Dermis blood vessel endothelial cell (primary cell): Measurements from ENCODE around the gene NR6A1. TPM values are rescaled to one million over a fixed set of nuclear protein-coding genes. Genes with fewer than 3 reads are reported as not detected.

Experiments
- DNase-seq: peaks from one replicate; pipeline ENCODE4 v3.0.0; 2010
- total RNA-seq: library from RNA; depleted of rRNA; stranded (reverse); fragments of >200 nt; gene quantifications from 2 replicates; pipeline ENCODE4 v1.2.3, GENCODE V29; 2014

NR6A1 gene
- total RNA-seq, 1 donor from 2014 or later, result 2.9 TPM

DNA sequence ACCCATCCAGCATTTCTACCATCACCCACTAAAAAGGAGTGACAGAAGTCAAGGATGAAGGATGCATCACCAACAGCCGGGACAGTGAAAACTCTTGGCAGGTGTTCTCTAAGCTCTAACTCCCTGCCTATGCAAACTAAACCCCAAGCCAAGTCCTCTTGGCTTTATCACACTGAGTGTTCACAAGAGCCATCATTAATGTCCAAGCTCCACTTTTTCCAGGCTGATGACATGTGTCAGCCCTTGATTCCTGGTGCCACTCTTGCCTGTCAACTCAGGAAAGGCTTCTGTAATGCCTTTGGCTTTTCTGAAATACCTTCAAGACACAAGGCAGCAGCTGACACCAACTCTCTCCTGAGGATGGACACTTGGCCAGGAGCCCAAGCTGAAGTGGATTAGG is 86.9 kb downstream of the NR6A1 start:
- no peak for DNase-seq

DNA sequence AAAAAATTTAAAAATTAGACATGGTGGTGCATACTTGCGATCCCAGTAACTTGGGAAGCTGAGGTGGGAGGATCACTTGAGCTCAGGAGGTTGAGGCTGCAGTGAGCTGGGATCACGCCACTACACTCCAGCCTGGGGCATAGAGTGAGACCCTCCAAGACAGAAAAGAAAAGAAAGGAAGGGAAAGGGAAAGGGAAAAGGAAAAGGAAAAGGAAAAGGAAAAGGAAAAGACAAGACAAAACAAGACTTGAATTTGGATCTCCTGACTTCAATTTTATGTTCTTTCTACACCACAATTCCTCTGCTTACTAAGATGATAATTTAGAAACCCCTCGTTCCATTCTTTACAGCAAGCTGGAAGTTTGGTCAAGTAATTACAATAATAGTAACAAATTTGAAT is 88.1 kb downstream of the NR6A1 start:
- no peak for DNase-seq

DNA sequence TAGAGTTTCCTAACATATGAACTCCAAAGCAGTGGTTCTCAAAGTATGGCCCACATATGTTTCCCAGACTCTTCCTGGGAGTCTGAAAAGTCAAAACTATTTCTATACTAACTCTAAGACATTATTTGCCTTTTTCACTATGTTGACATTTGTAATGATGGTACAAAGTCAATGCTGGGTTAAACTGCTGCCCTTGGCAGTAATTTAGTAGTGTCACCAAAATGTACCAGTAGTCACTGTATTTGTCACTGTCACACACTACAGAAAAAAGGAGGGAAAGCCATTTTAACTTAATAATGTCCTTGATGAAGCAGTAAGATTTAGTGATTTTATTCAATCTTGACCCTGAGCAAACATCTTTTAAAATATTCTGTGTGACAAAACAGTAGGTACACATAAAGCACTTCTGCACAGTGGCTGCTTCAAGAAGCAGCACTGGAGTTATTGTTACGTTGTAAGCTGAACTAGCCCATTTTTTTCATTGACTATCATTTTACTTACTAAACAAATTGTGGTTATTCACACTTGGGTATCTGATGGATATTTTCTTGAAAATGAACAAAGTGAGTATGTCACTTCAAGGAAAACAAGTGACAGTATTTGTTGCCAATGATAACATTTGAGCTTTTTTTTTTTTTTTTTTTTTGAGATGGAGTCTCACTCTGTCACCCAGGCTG is 90.3 kb downstream of the NR6A1 start:
- no peak for DNase-seq

- no peak for DNase-seq
Measured at GRCh38 chr9:124680049-124680448, 91.1 kb downstream of the NR6A1 start.

DNA sequence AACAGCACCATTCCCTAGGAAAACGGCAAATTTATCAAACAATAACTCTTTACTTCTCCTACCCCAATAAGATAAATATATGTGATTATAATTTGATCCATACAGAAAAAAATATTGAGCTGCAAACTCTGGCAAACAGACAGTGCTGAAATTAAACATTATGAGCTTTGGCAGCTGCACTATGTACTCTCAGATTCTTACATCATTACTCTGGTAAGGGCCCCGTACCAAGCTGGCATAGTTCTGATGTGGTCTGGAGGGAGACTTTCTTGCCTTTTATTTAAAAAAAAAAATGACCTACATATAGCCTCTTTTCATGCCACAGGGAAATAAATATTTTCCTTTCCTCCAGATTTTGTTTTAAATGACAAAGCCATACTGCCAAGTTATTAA is 95.0 kb downstream of the NR6A1 start:
- DNase-seq, result no peak

GRCh38 chr9:124675261-124676158 is 95.6 kb downstream of the NR6A1 start:
- no peak for DNase-seq

GRCh38 chr9:124674651-124675050 is 96.5 kb downstream of the NR6A1 start:
- no peak for DNase-seq

GRCh38 chr9:124673063-124673462 is 98.0 kb downstream of the NR6A1 start:
- DNase-seq, result no peak

GRCh38 chr9:124671861-124672260 is 99.2 kb downstream of the NR6A1 start:
- DNase-seq, result peak; percentile 55

- no peak for DNase-seq
Measured at GRCh38 chr9:124666642-124667041, 104.5 kb downstream of the NR6A1 start.

GRCh38 chr9:124665391-124666058 is 105.6 kb downstream of the NR6A1 start:
- peak; percentile 48 for DNase-seq

DNA sequence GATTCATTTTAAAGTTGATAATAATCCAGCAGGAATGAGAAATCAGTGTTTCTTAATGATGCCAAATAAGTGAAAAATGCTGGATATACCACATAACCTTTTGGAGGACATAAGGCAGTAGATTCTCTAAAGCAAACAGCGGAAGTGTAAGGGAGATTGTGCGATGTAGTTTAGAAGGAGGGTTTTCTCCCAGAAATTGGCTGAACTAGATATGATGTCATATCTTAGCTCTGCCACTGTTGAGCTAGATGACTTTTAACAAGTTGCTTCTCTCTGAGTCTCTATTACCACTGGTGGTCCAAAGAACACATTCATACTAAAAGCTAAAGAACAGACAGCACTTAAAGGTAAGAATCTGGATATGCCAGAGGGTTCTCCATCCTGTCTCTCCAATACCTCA is 107.0 kb downstream of the NR6A1 start:
- DNase-seq, result no peak

DNA sequence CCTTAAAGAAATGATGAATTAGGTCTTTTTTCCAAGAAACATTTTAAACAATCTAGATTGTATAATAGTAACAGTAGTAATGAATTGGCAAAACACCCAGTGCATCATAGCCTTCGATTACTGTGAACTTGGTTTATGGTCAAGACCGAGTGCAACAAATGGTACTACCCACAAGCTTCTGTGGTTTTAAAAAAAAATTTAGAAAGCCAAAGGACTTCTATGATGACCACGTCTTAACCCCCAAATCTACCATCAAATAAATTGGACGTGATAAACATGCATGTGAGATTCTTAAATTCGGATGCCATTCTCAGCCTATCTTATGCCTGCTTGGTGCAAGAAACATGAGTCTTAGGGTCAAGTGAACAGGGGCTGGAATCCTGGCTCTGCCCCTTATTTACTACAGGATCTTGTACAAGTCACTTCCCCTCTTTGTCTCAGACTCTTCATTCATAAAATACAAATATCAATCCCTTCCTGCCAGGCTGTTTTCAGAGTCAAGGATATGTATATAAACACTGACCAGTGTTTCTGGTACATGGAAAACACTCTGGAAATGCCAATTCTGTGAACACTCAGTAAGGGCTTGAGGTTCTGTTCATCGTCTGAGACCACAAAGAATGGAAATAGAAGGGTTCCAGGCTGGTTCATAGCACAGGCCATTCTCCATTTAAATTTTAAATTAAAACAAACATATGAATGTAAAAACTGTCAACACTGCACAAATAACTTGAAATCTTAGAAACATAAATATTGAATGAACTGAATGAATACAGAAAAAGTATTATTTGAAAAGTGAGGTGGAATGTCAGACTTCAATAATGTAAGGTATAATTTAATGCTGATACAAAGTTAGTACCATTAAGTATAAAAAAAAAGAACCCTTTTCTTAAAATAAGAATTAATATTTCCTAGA is 107.8 kb downstream of the NR6A1 start:
- DNase-seq, result peak; percentile 92

GRCh38 chr9:124662561-124662960 is 108.5 kb downstream of the NR6A1 start:
- DNase-seq, result no peak

DNA sequence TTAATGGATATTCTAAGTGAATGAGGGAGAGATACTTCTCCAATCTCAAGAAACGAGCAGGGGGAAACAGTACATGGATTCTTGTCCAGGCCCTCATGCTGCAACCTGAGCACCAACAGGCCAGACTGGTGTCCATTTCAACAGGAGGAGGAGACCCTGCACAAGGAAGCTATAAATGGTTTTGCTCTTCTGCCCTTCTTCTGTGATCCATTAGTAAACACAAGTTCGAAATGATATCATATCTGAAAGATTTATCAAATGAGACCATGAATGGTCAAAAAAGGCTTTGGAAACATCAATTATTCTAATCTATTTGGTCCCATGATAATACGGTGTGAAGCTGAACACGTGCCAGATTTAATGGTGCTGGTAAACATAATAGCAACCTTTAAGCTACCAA is 109.8 kb downstream of the NR6A1 start:
- DNase-seq, result no peak

DNA sequence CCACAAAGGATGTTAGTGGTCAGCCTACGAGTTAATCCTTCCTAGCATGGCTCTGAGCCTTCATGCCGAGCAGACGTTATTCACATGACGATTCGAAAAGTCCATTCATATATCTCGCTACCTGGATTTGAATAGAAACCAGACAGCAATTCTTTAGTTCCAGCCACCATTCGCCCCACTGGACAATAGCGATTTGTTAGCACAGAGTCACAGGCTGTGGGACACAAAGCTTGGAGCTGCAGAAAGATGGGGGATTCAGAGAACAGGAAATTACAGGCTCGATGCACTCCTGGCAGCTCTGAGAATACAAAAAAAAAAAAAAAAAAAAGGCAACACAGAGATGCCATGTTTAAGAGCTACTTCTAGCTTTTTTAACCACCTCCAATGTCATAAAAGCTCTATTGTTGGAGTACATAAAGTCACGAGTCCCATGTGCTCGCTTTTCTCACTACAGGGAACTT is 110.7 kb downstream of the NR6A1 start:
- peak; percentile 80 for DNase-seq

- DNase-seq, result peak; percentile 92
Measured at GRCh38 chr9:124659099-124659659, 111.9 kb downstream of the NR6A1 start.

GRCh38 chr9:124658165-124659017 is 112.7 kb downstream of the NR6A1 start:
- DNase-seq, result peak; percentile 96

DNA sequence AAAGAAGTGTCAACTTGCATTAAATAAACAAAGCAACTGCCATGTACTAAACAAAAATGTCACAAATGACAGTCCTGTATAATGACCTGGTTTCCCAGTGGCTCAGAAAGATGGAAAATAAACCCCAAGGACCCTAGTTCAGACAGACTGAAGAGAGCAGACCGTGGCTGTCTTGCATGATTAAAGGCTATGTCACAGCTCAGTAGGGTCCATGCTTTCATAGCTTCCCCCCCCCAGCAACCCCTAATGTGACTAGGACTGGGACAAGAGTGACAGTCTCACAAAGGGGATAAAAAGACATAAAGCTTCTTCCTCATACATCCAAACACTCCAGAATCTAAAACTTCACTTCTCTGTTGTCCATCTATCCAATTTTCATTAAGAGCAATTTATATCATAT is 113.6 kb downstream of the NR6A1 start:
- no peak for DNase-seq

DNA sequence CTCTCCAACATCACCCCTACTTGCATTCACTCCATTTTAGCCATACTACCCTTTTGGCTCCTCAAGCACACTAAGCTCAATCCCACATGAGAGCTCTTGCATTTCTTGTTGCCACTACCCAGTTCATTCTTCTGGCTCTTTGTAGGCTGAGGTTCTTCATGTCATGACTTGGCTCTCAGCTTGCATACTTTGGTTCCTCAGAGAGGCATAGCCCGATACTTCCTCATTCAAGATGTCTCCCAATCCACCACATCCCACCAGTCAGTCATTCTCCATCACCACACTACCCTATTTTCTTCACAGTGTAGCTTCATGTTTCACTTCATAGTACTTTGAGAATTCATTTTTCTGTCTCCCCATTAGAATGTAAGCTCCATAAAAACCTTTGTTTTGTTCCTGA is 116.7 kb downstream of the NR6A1 start:
- DNase-seq, result no peak
